HG02759 (cell line): ENCODE results near the gene ASIC3.
"Not testable (repeated sequence)": the region's sequence is repeated elsewhere in the genome, so short reads cannot be mapped to it uniquely, and the experiment has no call there.

ENCODE experiments used
- ATAC-seq: cut with Tn5 transposase; IDR thresholded peaks from one replicate; pipeline ENCODE4 v1.9.1; 2021; ENCODE audit warnings: mild to moderate bottlenecking, moderate library complexity; ENCODE audit not compliant: unreplicated experiment

Gene ASIC3

GRCh38 chr7:151013733-151014497, 34.4 kb upstream of the ASIC3 start:
- peak; percentile 42 for ATAC-seq

GRCh38 chr7:151014950-151015349, 33.4 kb upstream of the ASIC3 start:
- ATAC-seq, result no peak

- no peak for ATAC-seq
These were observed 32.4 kb upstream of the ASIC3 start for GRCh38 chr7:151015967-151016366.

GRCh38 chr7:151016505-151016904, 31.8 kb upstream of the ASIC3 start:
- ATAC-seq, result no peak

GRCh38 chr7:151016942-151017341, 31.4 kb upstream of the ASIC3 start:
- ATAC-seq, result no peak

- ATAC-seq, result no peak
These were observed 30.9 kb upstream of the ASIC3 start for GRCh38 chr7:151017370-151017952.

- ATAC-seq, result peak; percentile 66
These were observed 30.3 kb upstream of the ASIC3 start for GRCh38 chr7:151017953-151018420.

- ATAC-seq, result no peak
These were observed 29.8 kb upstream of the ASIC3 start for GRCh38 chr7:151018421-151019129.

- ATAC-seq, result no peak
These were observed 29.2 kb upstream of the ASIC3 start for GRCh38 chr7:151019130-151019447.

GRCh38 chr7:151020231-151020630, 28.1 kb upstream of the ASIC3 start:
- ATAC-seq, result no peak

GRCh38 chr7:151023232-151023631, 25.1 kb upstream of the ASIC3 start:
- ATAC-seq, result no peak

- no peak for ATAC-seq
These were observed 23.8 kb upstream of the ASIC3 start, which contains the start of gene ATG9B for GRCh38 chr7:151024435-151025056. Gene ATG9B, minus strand, starts transcription at chr7:151024494. Its CDS starts 71 bp downstream, at chr7:151024423.

GRCh38 chr7:151025924-151026671, 22.2 kb upstream of the ASIC3 start:
- no peak for ATAC-seq

- ATAC-seq, result not testable (repeated sequence)
These were observed 21.3 kb upstream of the ASIC3 start for GRCh38 chr7:151026771-151027727.

GRCh38 chr7:151027728-151028130, 20.6 kb upstream of the ASIC3 start:
- peak; percentile 1 for ATAC-seq

- peak; percentile 96 for ATAC-seq
These were observed 20.0 kb upstream of the ASIC3 start, which contains the start of gene ABCB8 for GRCh38 chr7:151028131-151028947. Gene ABCB8, plus strand, starts transcription at chr7:151028450. Its CDS starts 66 bp downstream, at chr7:151028516.

GRCh38 chr7:151028948-151029501, 19.3 kb upstream of the ASIC3 start:
- ATAC-seq, result no peak

GRCh38 chr7:151031011-151031410, 17.3 kb upstream of the ASIC3 start:
- ATAC-seq, result no peak
